Fibroblast of lung (primary cell): Measurements from ENCODE around the gene IMMP2L.

Experiments used
- CTCF ChIP-seq, 2 donors: IDR thresholded peaks in 1 of 2; conservative IDR thresholded peaks in 1 of 2; 1 replicate in 1 of 2; 2 replicates in 1 of 2; pipeline ENCODE4 v1.5.1; 2011 to 2012; ENCODE audit warnings: low read length in 2 of 2, control low read depth in 1 of 2, inconsistent platforms in 1 of 2, low read depth in 1 of 2, mild to moderate bottlenecking in 1 of 2
- EZH2 ChIP-seq: IDR thresholded peaks from 2 replicates; pipeline ENCODE4 v1.5.1; 2012; ENCODE audit warnings: low read length, control low read depth, mild to moderate bottlenecking; ENCODE audit errors: missing control alignments

GRCh38 chr7:110645060-110645459 is 917.2 kb downstream of the IMMP2L start:
- TF ChIP-seq CTCF (conservative IDR thresholded peaks at IDR 0.05 in 1 of 2, IDR thresholded peaks at IDR 0.05 in 1 of 2; ENCODE audit: low read depth in 1 of 2, low read length in 2 of 2) (no peak), EZH2 (no peak)
